Neural cell (in vitro differentiated cells): ENCODE data around the gene GTPBP6. TPM values are rescaled to one million over a fixed set of nuclear protein-coding genes. Genes with fewer than 3 reads are reported as not detected.
"Not testable (repeated sequence)": the region's sequence is repeated elsewhere in the genome, so short reads cannot be mapped to it uniquely, and the experiment has no call there.

Experiments
- H2AFZ ChIP-seq: fragments of 200-600, 300-800 bp; sonication (generic), shearing (Covaris generic); 2 replicates; pipeline ENCODE4 v1.6.0; 2014; ENCODE audit warnings: low read depth, mild to moderate bottlenecking, antibody characterized with exemption, low read length, moderate library complexity
- H3F3A ChIP-seq: fragments of 200-600 bp; shearing (Covaris generic); 2 replicates; pipeline ENCODE4 v1.6.1; 2016; ENCODE audit warnings: mild to moderate bottlenecking, moderate library complexity, mixed read lengths, antibody characterized with exemption, low read length; ENCODE audit not compliant: insufficient read depth, poor library complexity, severe bottlenecking
- H3K27ac ChIP-seq: fragments of 200-600, 300-800 bp; sonication (generic), shearing (Covaris generic); 2 replicates; pipeline ENCODE4 v1.5.1; 2014; ENCODE audit warnings: mild to moderate bottlenecking, low read length, moderate library complexity
- H3K27me3 ChIP-seq: fragments of 300-800, 200-600 bp; sonication (generic), shearing (Covaris generic); 2 replicates; pipeline ENCODE4 v1.6.0; 2014; ENCODE audit warnings: mild to moderate bottlenecking, low read depth, low read length, moderate library complexity; ENCODE audit not compliant: insufficient read depth
- H3K36me3 ChIP-seq: fragments of 300-800, 200-600 bp; sonication (generic), shearing (Covaris generic); 2 replicates; pipeline ENCODE4 v1.5.1; 2014; ENCODE audit warnings: mild to moderate bottlenecking, antibody characterized with exemption, low read length, moderate library complexity; ENCODE audit not compliant: insufficient read depth
- H3K4me2 ChIP-seq: fragments of 300-800, 200-600 bp; sonication (generic), shearing (Covaris generic); 2 replicates; pipeline ENCODE4 v1.6.0; 2014; ENCODE audit warnings: mild to moderate bottlenecking, low read length
- H3K4me3 ChIP-seq: fragments of 300-800, 200-600 bp; sonication (generic), shearing (Covaris generic); 2 replicates; pipeline ENCODE4 v1.5.1; 2014; ENCODE audit warnings: mild to moderate bottlenecking, low read length, moderate library complexity
- H3K79me2 ChIP-seq: fragments of 200-600 bp; shearing (Covaris generic); replicated peaks from 2 replicates; pipeline ENCODE4 v1.6.0; 2014; ENCODE audit warnings: mild to moderate bottlenecking, low read length, moderate library complexity; ENCODE audit not compliant: insufficient read depth
- H3K9ac ChIP-seq: fragments of 300-800, 200-600 bp; sonication (generic), shearing (Covaris generic); 2 replicates; pipeline ENCODE4 v1.6.1; 2016; ENCODE audit warnings: mild to moderate bottlenecking, low read length, mixed read lengths
- H3K9me2 ChIP-seq: fragments of 200-600 bp; shearing (Covaris generic); 2 replicates; pipeline ENCODE4 v1.6.1; 2016; ENCODE audit warnings: mild to moderate bottlenecking, low read length, mixed read lengths; ENCODE audit not compliant: insufficient read depth
- H3K9me3 ChIP-seq: fragments of 200-600, 300-800 bp; sonication (generic), shearing (Covaris generic); 2 replicates; pipeline ENCODE4 v1.6.1; 2016; ENCODE audit warnings: mild to moderate bottlenecking, mixed run types, low read length, moderate library complexity, mixed read lengths
- H4K20me1 ChIP-seq: fragments of 200-600 bp; shearing (Covaris generic); 2 replicates; pipeline ENCODE4 v1.6.1; 2016; ENCODE audit warnings: mild to moderate bottlenecking, mixed run types; ENCODE audit not compliant: insufficient read depth
- EP300 ChIP-seq: fragments of 450-650 bp; conservative IDR thresholded peaks from 2 replicates; pipeline ENCODE4 v1.6.1; 2014; ENCODE audit warnings: antibody characterized with exemption, mild to moderate bottlenecking, moderate library complexity; ENCODE audit not compliant: poor library complexity, severe bottlenecking
- EZH2 ChIP-seq: fragments of 200-600, 300-800 bp; shearing (Covaris generic), sonication (generic); IDR thresholded peaks from 2 replicates; pipeline ENCODE4 v1.6.1; 2014; ENCODE audit warnings: antibody characterized with exemption, low read length, borderline replicate concordance, mild to moderate bottlenecking; ENCODE audit not compliant: insufficient read depth, poor library complexity, severe bottlenecking
- MXI1 ChIP-seq: fragments of 450-650 bp; conservative IDR thresholded peaks from 2 replicates; pipeline ENCODE4 v1.6.1; 2014; ENCODE audit warnings: antibody characterized with exemption, mild to moderate bottlenecking; ENCODE audit not compliant: poor library complexity, severe bottlenecking
- POLR2AphosphoS5 ChIP-seq: IDR thresholded peaks from 2 replicates; pipeline ENCODE4 v1.6.1; 2012
- RAD21 ChIP-seq: fragments of 450-650 bp; conservative IDR thresholded peaks from 2 replicates; pipeline ENCODE4 v1.6.1; 2014; ENCODE audit warnings: antibody characterized with exemption, mild to moderate bottlenecking, moderate library complexity
- SMC3 ChIP-seq: fragments of 450-650 bp; conservative IDR thresholded peaks from 2 replicates; pipeline ENCODE4 v1.6.1; 2014; ENCODE audit warnings: antibody characterized with exemption, mild to moderate bottlenecking, moderate library complexity; ENCODE audit not compliant: poor library complexity
- TAF1 ChIP-seq: IDR thresholded peaks from 2 replicates; pipeline ENCODE4 v1.6.1; 2012; ENCODE audit warnings: low read depth
- polyA plus RNA-seq: library from polyadenylated mRNA; depleted of rRNA; stranded (reverse); fragments of >200 nt; gene quantifications from 2 replicates; pipeline ENCODE4 v1.2.3, GENCODE V29; 2014
- TF ChIP-seq, protein P1 (sequence below): IDR thresholded peaks from 2 replicates; pipeline ENCODE4 v1.6.1; 2012; ENCODE audit warnings: borderline replicate concordance
- TF ChIP-seq, protein P2 (sequence below): fragments of 450-650 bp; IDR thresholded peaks from 2 replicates; pipeline ENCODE4 v1.5.1; 2014; ENCODE audit warnings: antibody characterized with exemption, mild to moderate bottlenecking, moderate library complexity; ENCODE audit not compliant: poor library complexity, severe bottlenecking

Gene GTPBP6
- polyA plus RNA-seq, 1 donor from 2014 or later = 23.6 TPM

DNA sequence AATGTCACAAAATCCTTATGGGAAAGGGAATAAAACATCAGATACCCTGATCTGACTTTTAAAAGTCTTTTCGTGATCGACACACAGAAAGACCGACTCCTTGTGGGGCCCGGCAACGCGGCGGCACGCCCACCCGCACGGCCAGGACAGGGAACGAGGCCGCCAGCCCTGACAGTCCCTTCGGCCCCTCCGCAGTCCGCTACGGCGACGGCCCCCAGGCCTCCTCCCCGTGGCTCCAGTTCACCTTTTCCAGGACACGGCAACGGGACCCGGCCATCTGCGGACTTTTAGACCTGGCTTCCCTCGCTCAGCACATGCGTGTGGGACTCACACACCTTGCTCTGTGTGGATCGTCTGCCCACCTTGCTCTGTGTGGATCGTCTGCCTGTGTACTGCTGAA lies 33.6 kb upstream of the GTPBP6 start:
- TF ChIP-seq MXI1 = no peak
- no peak for TF ChIP-seq EZH2
- no peak for TF ChIP-seq POLR2AphosphoS5
- TF ChIP-seq TAF1 = no peak
- TF ChIP-seq EP300 = no peak
- no peak for TF ChIP-seq RAD21
- TF ChIP-seq, protein P1, sequence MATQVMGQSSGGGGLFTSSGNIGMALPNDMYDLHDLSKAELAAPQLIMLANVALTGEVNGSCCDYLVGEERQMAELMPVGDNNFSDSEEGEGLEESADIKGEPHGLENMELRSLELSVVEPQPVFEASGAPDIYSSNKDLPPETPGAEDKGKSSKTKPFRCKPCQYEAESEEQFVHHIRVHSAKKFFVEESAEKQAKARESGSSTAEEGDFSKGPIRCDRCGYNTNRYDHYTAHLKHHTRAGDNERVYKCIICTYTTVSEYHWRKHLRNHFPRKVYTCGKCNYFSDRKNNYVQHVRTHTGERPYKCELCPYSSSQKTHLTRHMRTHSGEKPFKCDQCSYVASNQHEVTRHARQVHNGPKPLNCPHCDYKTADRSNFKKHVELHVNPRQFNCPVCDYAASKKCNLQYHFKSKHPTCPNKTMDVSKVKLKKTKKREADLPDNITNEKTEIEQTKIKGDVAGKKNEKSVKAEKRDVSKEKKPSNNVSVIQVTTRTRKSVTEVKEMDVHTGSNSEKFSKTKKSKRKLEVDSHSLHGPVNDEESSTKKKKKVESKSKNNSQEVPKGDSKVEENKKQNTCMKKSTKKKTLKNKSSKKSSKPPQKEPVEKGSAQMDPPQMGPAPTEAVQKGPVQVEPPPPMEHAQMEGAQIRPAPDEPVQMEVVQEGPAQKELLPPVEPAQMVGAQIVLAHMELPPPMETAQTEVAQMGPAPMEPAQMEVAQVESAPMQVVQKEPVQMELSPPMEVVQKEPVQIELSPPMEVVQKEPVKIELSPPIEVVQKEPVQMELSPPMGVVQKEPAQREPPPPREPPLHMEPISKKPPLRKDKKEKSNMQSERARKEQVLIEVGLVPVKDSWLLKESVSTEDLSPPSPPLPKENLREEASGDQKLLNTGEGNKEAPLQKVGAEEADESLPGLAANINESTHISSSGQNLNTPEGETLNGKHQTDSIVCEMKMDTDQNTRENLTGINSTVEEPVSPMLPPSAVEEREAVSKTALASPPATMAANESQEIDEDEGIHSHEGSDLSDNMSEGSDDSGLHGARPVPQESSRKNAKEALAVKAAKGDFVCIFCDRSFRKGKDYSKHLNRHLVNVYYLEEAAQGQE = no peak
- TF ChIP-seq SMC3 = no peak
- TF ChIP-seq, protein P2, sequence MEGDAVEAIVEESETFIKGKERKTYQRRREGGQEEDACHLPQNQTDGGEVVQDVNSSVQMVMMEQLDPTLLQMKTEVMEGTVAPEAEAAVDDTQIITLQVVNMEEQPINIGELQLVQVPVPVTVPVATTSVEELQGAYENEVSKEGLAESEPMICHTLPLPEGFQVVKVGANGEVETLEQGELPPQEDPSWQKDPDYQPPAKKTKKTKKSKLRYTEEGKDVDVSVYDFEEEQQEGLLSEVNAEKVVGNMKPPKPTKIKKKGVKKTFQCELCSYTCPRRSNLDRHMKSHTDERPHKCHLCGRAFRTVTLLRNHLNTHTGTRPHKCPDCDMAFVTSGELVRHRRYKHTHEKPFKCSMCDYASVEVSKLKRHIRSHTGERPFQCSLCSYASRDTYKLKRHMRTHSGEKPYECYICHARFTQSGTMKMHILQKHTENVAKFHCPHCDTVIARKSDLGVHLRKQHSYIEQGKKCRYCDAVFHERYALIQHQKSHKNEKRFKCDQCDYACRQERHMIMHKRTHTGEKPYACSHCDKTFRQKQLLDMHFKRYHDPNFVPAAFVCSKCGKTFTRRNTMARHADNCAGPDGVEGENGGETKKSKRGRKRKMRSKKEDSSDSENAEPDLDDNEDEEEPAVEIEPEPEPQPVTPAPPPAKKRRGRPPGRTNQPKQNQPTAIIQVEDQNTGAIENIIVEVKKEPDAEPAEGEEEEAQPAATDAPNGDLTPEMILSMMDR = no peak
- no peaks in the 10 kb centered on the region for H3K9me3 ChIP-seq
- H4K20me1 ChIP-seq = no peaks in the 10 kb centered on the region
- H3K9me2 ChIP-seq = no peaks in the 10 kb centered on the region
- H3K4me2 ChIP-seq = no peak overlapping the region
- no peaks in the 10 kb centered on the region for H3F3A ChIP-seq
- H3K27ac ChIP-seq = no peak overlapping the region
- no peak overlapping the region for H3K9ac ChIP-seq
- H3K79me2 ChIP-seq = no peaks in the 10 kb centered on the region
- no peak overlapping the region for H3K4me3 ChIP-seq
- no peak overlapping the region for H2AFZ ChIP-seq
- no peaks in the 10 kb centered on the region for H3K36me3 ChIP-seq
- H3K27me3 ChIP-seq = no peaks in the 10 kb centered on the region

DNA sequence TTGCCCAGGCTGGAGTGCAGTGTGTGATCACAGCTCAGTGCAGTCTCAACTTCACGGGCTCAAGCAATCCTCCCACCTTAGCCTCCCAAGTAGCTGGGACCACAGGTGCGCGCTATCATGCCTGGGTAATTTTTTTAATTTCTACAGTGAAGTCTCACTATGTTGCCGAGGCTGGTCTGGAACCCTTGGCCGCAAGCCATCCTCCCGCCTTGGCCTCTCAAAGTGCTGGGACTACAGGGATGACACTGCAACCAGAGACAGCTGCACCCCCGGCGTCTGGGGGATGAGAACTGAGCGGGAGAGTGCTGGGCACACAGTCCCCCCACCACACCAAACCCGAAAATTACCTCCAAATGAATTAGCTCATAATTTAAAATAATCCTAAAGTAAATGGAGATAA lies 33.1 kb upstream of the GTPBP6 start:
- no peak overlapping the region for H3K27ac ChIP-seq
- no peaks in the 10 kb centered on the region for H4K20me1 ChIP-seq
- no peaks in the 10 kb centered on the region for H3K79me2 ChIP-seq
- H3F3A ChIP-seq = no peaks in the 10 kb centered on the region
- no peaks in the 10 kb centered on the region for H3K36me3 ChIP-seq
- no peak overlapping the region for H3K4me3 ChIP-seq
- no peaks in the 10 kb centered on the region for H3K27me3 ChIP-seq
- H3K9ac ChIP-seq = no peak overlapping the region
- H3K9me3 ChIP-seq = no peaks in the 10 kb centered on the region
- H2AFZ ChIP-seq = no peak overlapping the region
- H3K9me2 ChIP-seq = no peaks in the 10 kb centered on the region
- TF ChIP-seq, protein P2 = no peak
- TF ChIP-seq POLR2AphosphoS5 (no peak), EP300 (no peak), SMC3 (no peak)
- H3K4me2 ChIP-seq = no peak overlapping the region

DNA sequence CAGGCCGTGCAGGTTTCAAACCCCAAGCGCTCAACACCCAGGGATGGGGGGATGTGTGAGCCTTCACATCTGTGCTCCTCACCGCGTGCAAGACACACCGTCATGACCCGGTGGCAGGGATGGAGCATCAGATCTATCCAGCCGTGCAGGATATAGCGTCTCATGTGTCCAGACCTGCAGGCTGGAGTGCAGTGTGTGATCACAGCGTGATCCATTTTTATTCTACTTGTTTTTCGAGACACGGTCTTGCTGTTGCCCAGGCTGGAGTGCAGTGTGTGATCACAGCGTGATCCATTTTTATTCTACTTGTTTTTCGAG lies 32.7 kb upstream of the GTPBP6 start:
- not testable (repeated sequence) for H2AFZ ChIP-seq, H3K9ac ChIP-seq, H3K27me3 ChIP-seq, H4K20me1 ChIP-seq, H3K4me3 ChIP-seq, H3K27ac ChIP-seq, H3K4me2 ChIP-seq, H3K9me2 ChIP-seq, H3K9me3 ChIP-seq, H3K36me3 ChIP-seq, H3K79me2 ChIP-seq, H3F3A ChIP-seq
